NCI-H1436 treated with DMSO at 0.1 percent for 48 hours (cell line): ENCODE results near the gene CLIC6.

Source experiments
- DNase-seq: peaks from one replicate; lab custom pipeline; 2025; lab: John Stamatoyannopoulos, UW

Gene CLIC6

GRCh38 chr21:34668803-34669148 is at the start of gene CLIC6:
TSS of gene CLIC6 (plus strand) at chr21:34668994. CDS start at chr21:34669389, 395 bp downstream.
- DNase-seq: no peak

- no peak for DNase-seq
These were observed 48.7 kb upstream of the CLIC6 start for GRCh38 chr21:34619841-34620665.

GRCh38 chr21:34621434-34622350 is 47.1 kb upstream of the CLIC6 start:
- DNase-seq: no peak

GRCh38 chr21:34623516-34623915 is 45.3 kb upstream of the CLIC6 start:
- DNase-seq: no peak

- DNase-seq: no peak
These were observed 43.7 kb upstream of the CLIC6 start for GRCh38 chr21:34625030-34625593.

GRCh38 chr21:34626131-34626530 is 42.7 kb upstream of the CLIC6 start:
- DNase-seq: no peak

GRCh38 chr21:34630536-34631143 is 38.2 kb upstream of the CLIC6 start:
- DNase-seq: no peak

GRCh38 chr21:34632498-34632897 is 36.3 kb upstream of the CLIC6 start:
- no peak for DNase-seq

- DNase-seq: no peak
These were observed 33.5 kb upstream of the CLIC6 start for GRCh38 chr21:34635307-34635706.

- DNase-seq: no peak
These were observed 31.8 kb upstream of the CLIC6 start for GRCh38 chr21:34636961-34637360.

GRCh38 chr21:34639250-34639649 is 29.5 kb upstream of the CLIC6 start:
- no peak for DNase-seq

GRCh38 chr21:34639882-34640788 is 28.7 kb upstream of the CLIC6 start:
- no peak for DNase-seq

- DNase-seq: no peak
These were observed 27.9 kb upstream of the CLIC6 start for GRCh38 chr21:34640858-34641257.

- no peak for DNase-seq
These were observed 26.4 kb upstream of the CLIC6 start for GRCh38 chr21:34642211-34643075.

- DNase-seq: no peak
These were observed 24.0 kb upstream of the CLIC6 start for GRCh38 chr21:34644825-34645224.

- no peak for DNase-seq
These were observed 21.2 kb upstream of the CLIC6 start for GRCh38 chr21:34647555-34647954.

- no peak for DNase-seq
These were observed 20.0 kb upstream of the CLIC6 start for GRCh38 chr21:34648739-34649297.

- no peak for DNase-seq
These were observed 19.4 kb upstream of the CLIC6 start for GRCh38 chr21:34649400-34649799.

- DNase-seq: no peak
These were observed 17.8 kb upstream of the CLIC6 start for GRCh38 chr21:34650861-34651431.

GRCh38 chr21:34651642-34652041 is 17.2 kb upstream of the CLIC6 start:
- DNase-seq: no peak
